ENCODE data around the gene KLHDC8B. TPM values are rescaled to one million over a fixed set of nuclear protein-coding genes. Genes with fewer than 3 reads are reported as not detected.
"Not testable (repeated sequence)": the region's sequence is repeated elsewhere in the genome, so short reads cannot be mapped to it uniquely, and the experiment has no call there.

Gene KLHDC8B
- total RNA-seq, 1 donor from 2014 or later: 11.7 TPM

- no peak for DNase-seq
Measured at GRCh38 chr3:49191741-49192140, 20.3 kb downstream of the KLHDC8B start.

- DNase-seq: no peak
Measured at GRCh38 chr3:49198161-49198560, 26.8 kb downstream of the KLHDC8B start.

GRCh38 chr3:49198611-49199230, 27.3 kb downstream of the KLHDC8B start:
- no peak for DNase-seq

GRCh38 chr3:49199239-49199899, 28.0 kb downstream of the KLHDC8B start:
- DNase-seq: peak; percentile 23

- DNase-seq: no peak
Measured at GRCh38 chr3:49199900-49200281, 28.5 kb downstream of the KLHDC8B start.

- DNase-seq: no peak
Measured at GRCh38 chr3:49213541-49213943, 42.1 kb downstream of the KLHDC8B start.

GRCh38 chr3:49213998-49214397, 42.6 kb downstream of the KLHDC8B start:
- DNase-seq: no peak

GRCh38 chr3:49216687-49217086, 45.3 kb downstream of the KLHDC8B start:
- DNase-seq: not testable (repeated sequence)

GRCh38 chr3:49217108-49217507, 45.7 kb downstream of the KLHDC8B start:
- DNase-seq: not testable (repeated sequence)

- no peak for DNase-seq
Measured at GRCh38 chr3:49217688-49218470, 46.5 kb downstream of the KLHDC8B start.

- peak; percentile 46 for DNase-seq
Measured at GRCh38 chr3:49218471-49218989, 47.1 kb downstream of the KLHDC8B start.

- no peak for DNase-seq
Measured at GRCh38 chr3:49219132-49219531, 47.7 kb downstream of the KLHDC8B start.

GRCh38 chr3:49220985-49221563, 49.7 kb downstream of the KLHDC8B start:
- not testable (repeated sequence) for DNase-seq

GRCh38 chr3:49222002-49222401, 50.6 kb downstream of the KLHDC8B start:
- no peak for DNase-seq

Other genes starting within 250 kb of the KLHDC8B start
- 53.0 TPM for gene P4HTM, start 181.4 kb upstream of the KLHDC8B start, total RNA-seq
- 85.6 TPM for gene WDR6, start 164.2 kb upstream of the KLHDC8B start, total RNA-seq
- 47.4 TPM for gene DALRD3, start 153.0 kb upstream of the KLHDC8B start, total RNA-seq
- 33.4 TPM for gene NDUFAF3, start 149.5 kb upstream of the KLHDC8B start, total RNA-seq
- gene IMPDH2, start 142.2 kb upstream of the KLHDC8B start, total RNA-seq: 190 TPM
- gene QRICH1, start 77.5 kb upstream of the KLHDC8B start, total RNA-seq: 113 TPM
- 197 TPM for gene QARS1, start 66.8 kb upstream of the KLHDC8B start, total RNA-seq
- gene USP19, start 50.8 kb upstream of the KLHDC8B start, total RNA-seq: 49.0 TPM
- 47.6 TPM for gene LAMB2, start 38.5 kb upstream of the KLHDC8B start, total RNA-seq
- gene CCDC71, start 5.3 kb upstream of the KLHDC8B start, total RNA-seq: 18.6 TPM
- gene C3orf62, start 105.6 kb downstream of the KLHDC8B start, total RNA-seq: 3.9 TPM
- 22.9 TPM for gene USP4, start 168.5 kb downstream of the KLHDC8B start, total RNA-seq
- gene GPX1, start 186.8 kb downstream of the KLHDC8B start, total RNA-seq: 57.6 TPM
- 146 TPM for gene RHOA, start 240.4 kb downstream of the KLHDC8B start, total RNA-seq
- 10.1 TPM for gene TCTA, start 240.8 kb downstream of the KLHDC8B start, total RNA-seq

All from occipital lobe (tissue), 2 donors.